NCI-H748 treated with DMSO at 0.1 percent for 48 hours (cell line): Measurements from ENCODE around the gene YEATS2.

ENCODE experiments used
- DNase-seq: peaks from one replicate; lab custom pipeline; 2025; lab: John Stamatoyannopoulos, UW

Gene YEATS2

GRCh38 chr3:183837390-183837789, 139.8 kb downstream of the YEATS2 start:
- no peak for DNase-seq

GRCh38 chr3:183837894-183838293, 140.3 kb downstream of the YEATS2 start:
- DNase-seq = no peak

- no peak for DNase-seq
These were observed 142.2 kb downstream of the YEATS2 start for GRCh38 chr3:183839751-183840150.

GRCh38 chr3:183844606-183845005, 147.0 kb downstream of the YEATS2 start:
- DNase-seq = no peak

GRCh38 chr3:183845090-183845489, 147.5 kb downstream of the YEATS2 start:
- no peak for DNase-seq

- DNase-seq = no peak
These were observed 148.2 kb downstream of the YEATS2 start for GRCh38 chr3:183845608-183846288.

- no peak for DNase-seq
These were observed 156.9 kb downstream of the YEATS2 start for GRCh38 chr3:183854318-183855035.

GRCh38 chr3:183857863-183858262, 160.3 kb downstream of the YEATS2 start:
- no peak for DNase-seq
